NB4 (cell line): ENCODE results near the gene ZNF664.

Experiments
- POLR2A ChIP-seq: IDR thresholded peaks from 2 replicates; pipeline ENCODE4 v1.6.1; 2011; ENCODE audit warnings: mild to moderate bottlenecking; ENCODE audit not compliant: insufficient read length; ENCODE audit errors: extremely low read depth
- TF ChIP-seq, protein P1 (sequence below): IDR thresholded peaks from one replicate; pipeline ENCODE4 v1.5.1; 2012; ENCODE audit warnings: low read depth, low read length

DNA sequence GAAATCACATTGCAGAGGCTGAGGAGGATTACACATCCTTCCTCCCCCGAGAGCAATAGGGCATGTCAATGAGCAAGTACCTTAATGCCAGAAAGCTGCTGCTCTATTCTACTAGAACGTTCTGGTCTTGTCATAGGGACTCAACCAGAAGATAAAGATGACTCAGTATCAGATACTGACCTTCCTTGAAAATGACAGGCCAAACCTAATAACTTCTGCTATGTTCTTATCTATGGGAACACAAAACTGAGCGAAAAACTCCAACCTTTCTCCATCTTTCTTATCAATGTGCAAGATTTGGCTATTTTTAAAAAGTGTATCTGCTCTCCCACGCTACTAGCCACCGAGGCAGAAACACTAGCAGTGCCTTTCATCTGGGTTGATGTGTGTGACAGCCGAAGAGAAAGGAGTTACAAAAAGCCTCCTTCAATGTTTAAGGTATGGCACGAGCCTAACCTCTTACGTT, 5.9 kb upstream of the ZNF664 start:
- no peak for TF ChIP-seq POLR2A
- TF ChIP-seq, protein P1, sequence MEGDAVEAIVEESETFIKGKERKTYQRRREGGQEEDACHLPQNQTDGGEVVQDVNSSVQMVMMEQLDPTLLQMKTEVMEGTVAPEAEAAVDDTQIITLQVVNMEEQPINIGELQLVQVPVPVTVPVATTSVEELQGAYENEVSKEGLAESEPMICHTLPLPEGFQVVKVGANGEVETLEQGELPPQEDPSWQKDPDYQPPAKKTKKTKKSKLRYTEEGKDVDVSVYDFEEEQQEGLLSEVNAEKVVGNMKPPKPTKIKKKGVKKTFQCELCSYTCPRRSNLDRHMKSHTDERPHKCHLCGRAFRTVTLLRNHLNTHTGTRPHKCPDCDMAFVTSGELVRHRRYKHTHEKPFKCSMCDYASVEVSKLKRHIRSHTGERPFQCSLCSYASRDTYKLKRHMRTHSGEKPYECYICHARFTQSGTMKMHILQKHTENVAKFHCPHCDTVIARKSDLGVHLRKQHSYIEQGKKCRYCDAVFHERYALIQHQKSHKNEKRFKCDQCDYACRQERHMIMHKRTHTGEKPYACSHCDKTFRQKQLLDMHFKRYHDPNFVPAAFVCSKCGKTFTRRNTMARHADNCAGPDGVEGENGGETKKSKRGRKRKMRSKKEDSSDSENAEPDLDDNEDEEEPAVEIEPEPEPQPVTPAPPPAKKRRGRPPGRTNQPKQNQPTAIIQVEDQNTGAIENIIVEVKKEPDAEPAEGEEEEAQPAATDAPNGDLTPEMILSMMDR = no peak
